ENCODE data around the gene PDE9A.

GRCh38 chr21:42630626-42631025 is 22.8 kb upstream of the PDE9A start:
- TF ChIP-seq EZH2 (IDR thresholded peaks at IDR 0.05; ENCODE audit: borderline replicate concordance, insufficient read depth, low read depth, low read length, poor library complexity, severe bottlenecking), result no peak
- TF ChIP-seq CTCF (IDR thresholded peaks at IDR 0.05), result no peak
